HG03432 (cell line): ENCODE data around the gene SLC9A5.

Experiments
- ATAC-seq: cut with Tn5 transposase; IDR thresholded peaks from one replicate; pipeline ENCODE4 v1.9.1; 2021; ENCODE audit warnings: mild to moderate bottlenecking, moderate library complexity; ENCODE audit not compliant: unreplicated experiment

SLC9A5 gene

DNA sequence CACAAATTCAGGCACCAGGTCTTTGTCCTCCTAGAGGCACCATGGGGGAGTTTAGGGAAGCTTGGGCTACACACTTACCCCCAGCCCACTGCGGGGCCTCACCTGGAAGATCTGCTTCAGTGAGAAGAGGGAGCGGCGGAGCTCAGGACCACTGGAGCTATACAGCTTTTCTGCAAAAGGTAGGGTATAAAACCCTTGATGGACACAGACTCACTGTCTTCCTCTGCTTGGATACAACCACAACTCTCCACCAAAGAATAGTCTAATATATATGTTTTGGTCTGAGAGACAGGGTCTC, 10.6 kb upstream of the SLC9A5 start:
- ATAC-seq, result no peak

GRCh38 chr16:67238806-67239470, 9.8 kb upstream of the SLC9A5 start:
- ATAC-seq, result no peak

DNA sequence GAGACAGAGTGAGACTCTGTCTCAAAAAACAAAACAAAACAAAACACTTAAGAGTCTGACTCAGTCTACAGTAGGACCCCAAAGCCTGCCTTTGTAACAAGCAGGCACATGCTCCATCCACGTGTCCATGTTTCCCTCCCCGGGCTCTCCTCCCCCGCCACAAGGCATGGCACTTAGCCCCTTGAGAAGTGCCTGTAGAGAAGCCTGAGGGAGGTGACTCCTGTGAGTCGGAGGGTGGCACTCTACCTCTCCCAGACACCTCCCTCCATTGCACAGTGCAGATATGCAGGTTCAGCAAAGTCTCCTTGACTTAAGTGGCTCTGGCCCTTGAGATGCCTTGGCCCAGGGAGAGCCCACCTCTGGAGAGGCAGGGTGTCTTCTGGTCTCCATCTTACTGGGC, 8.3 kb upstream of the SLC9A5 start:
- no peak for ATAC-seq

DNA sequence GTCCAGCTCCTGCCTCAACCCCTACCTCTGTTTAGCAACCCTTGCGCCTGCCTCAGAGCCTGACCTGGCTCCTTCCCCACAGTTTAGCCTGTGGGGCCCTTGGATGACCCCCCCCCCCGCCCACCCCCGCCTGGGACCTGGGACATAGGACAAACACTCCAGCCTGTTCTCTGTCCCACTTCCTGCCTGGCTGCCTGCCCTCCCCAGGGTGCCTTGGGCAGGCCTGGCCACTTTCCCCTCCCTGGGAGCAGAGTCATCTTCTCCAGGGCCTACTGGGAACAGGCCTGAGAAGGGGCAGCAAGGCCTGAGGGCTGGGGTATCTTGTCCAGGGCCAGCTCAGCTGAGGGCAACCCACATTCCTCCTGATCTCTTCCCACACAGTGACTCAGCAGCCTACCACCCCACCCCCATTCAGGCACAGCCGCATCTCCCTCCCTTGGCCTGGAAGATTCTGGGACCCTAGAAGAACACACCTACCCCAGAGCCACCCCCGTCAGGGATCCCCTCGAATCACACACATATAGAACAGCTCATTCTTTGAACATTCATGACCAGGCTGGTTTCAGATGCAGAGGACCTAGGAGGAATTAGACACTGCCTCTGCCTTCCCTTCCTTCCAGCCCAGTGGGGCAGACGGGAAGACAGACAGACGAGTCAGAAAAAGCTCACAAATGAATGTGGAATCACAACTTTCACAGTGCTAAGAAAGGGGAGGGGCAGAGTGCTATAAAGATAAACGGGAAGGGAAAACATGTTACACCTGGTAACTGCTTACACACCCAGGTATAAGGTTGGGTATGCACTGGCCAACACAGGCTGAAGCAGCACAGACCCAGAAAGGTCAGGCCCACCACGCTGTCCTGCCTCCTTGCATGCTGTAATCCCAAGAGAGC, 7.5 kb upstream of the SLC9A5 start:
- ATAC-seq, result no peak

- no peak for ATAC-seq
Measured at GRCh38 chr16:67242138-67242730, 6.5 kb upstream of the SLC9A5 start.

GRCh38 chr16:67243481-67243880, 5.3 kb upstream of the SLC9A5 start:
- no peak for ATAC-seq

DNA sequence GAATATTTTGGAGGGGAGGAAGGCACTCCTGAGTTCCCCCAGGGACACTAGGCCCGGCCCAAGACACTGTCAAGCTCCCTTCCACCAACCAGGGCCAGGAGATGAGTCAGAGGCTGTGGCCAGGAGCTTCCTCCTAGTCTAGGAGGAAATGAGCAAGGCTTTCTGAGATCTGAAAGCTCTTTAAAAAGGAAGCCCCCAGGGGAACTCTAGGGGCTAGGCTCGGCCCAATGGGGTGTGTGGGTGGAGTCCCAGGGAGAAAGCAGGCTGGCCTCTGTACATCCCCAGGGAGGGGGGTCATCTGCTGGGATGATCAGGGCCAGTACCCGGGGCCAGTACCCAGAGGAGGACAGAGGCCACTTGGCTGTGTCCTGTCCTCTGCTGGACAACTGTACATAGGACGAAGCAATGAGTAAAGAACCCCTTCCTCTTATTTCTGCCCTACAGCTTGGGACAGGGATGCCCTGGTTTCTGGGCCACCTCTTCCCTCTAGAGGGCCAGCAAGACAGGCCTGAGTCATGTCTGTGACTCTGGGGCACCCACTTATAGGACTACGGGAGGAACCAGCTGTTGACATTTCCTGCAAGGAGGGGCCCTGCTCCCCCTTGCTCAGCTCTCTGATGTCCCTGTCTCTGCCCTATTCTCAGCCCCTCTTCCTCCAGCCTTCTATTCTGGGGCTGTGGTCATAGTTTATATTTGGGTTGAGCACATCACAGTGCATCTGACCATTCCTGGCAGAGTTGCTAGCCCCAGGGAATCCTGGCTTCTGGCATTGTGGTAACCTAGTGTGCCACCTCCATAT, 4.2 kb upstream of the SLC9A5 start:
- peak; percentile 51 for ATAC-seq

DNA sequence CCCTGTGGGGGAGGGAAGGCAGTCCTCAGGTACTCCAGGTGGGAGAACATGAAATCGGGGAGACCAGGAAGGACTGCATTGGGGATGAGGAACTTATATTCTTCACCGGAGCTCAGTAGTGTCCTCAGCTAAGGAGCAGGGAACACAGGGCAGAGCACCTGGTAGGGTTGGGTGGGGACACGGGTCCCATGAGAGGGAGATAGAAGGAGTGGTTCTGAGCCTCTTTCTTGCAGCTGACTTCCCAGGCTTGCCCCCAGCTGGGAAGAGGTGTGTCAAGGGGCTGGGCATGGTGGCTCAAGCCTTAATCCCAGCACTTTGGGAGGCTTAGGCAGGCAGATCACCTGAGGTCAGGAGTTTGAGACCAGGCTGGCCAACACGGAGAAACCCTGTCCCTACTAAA, 3.6 kb upstream of the SLC9A5 start:
- ATAC-seq, result no peak

DNA sequence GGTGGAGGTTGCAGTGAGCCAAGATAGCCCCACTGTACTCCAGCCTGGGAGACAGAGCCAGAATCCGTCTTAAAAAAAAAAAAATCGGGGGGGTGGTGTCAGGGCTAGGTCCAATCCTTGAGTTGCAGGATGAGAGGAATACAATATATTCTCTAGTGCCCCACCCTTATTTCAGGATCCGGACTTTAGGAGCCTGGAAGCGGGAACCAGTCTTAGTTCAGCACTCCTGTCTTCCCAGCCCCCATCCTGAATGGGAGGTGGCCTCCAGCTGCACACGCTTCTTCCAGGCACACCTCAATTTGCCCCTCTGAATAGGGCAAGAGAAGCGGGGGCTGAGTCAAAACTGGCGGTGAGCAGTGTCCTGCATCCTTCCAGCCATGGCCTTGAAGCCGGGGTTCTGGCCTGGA, 3.1 kb upstream of the SLC9A5 start:
- ATAC-seq, result no peak

- ATAC-seq, result peak; percentile 33
Measured at GRCh38 chr16:67246081-67246755, 2.6 kb upstream of the SLC9A5 start.

DNA sequence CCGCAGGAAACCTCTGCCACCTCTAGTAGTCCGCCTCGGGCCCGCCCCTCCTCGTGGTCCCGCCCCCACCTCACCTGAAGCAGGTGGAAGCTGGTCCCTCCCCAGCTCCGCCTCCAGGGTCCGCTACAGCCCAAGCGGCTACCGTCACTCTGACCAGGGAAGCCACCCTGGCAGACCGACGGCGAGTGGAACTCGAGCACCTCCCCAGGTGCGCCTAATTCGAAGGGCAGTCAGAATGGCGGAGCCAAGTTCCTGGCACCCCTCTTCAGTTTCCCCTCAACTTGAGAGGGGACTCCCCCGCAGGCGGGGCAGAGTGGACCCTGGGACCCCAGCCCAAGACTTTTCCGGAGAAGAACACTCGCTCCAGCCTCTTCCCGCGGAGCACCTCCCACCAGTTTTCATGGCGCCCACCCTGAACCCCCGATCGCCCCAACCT, 2.0 kb upstream of the SLC9A5 start:
- ATAC-seq, result peak; percentile 17

GRCh38 chr16:67247192-67248072, 1.3 kb upstream of the SLC9A5 start, which contains the start of gene FHOD1:
Gene FHOD1, minus strand, starts transcription at chr16:67247481. Its CDS starts 71 bp downstream, at chr16:67247410.
- ATAC-seq, result peak; percentile 53

GRCh38 chr16:67248073-67248400, 742 bp upstream of the SLC9A5 start:
- no peak for ATAC-seq

GRCh38 chr16:67249178-67250044, 632 bp downstream of the SLC9A5 start:
- ATAC-seq, result no peak

DNA sequence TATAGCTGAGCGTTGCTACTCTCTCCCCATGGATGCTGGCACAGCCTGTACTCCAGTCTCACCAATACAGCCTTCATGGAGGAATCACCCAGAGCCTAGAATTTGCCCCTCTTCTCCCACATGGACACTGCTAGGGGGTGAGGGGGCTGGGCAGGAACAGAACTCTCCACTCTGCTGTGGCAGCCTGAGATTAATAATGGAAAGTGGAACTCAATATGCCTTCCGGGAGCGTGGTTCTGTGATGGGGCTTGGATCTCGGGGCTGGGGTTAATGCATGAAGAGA, 1.2 kb downstream of the SLC9A5 start:
- no peak for ATAC-seq

- ATAC-seq, result no peak
Measured at GRCh38 chr16:67252609-67253497, 4.1 kb downstream of the SLC9A5 start.

- ATAC-seq, result no peak
Measured at GRCh38 chr16:67254801-67255552, 6.2 kb downstream of the SLC9A5 start.
